22Rv1 (cell line): Measurements from ENCODE around the gene ITPR1.

Experiments used
- ZFX ChIP-seq: fragments of 450-650 bp; IDR thresholded peaks from 2 replicates; pipeline ENCODE4 v1.6.1; 2017; ENCODE audit warnings: antibody characterized with exemption, borderline replicate concordance
- TF ChIP-seq, protein P1 (sequence below): fragments of 450-650 bp; IDR thresholded peaks from 2 replicates; pipeline ENCODE4 v1.5.1; 2017; ENCODE audit warnings: mild to moderate bottlenecking

DNA sequence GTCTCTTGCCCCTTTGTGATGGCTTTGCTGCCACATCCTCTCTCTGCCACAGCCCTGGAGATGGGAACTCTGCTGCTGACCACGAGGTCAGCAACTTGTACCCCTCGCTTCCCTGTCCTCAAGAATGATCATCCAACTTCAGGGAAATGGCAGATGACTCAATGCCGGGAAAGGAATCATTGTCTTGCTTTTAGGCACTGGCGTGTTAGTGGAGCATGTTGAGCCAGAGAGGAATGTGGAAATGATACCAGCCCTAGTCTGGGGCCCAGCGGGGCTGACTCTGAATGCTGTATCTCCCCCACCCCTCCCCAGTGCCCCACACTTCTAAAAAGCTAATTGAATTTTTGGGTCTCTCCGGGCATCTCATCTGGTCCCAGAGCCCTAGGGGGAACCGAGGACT is 301.2 kb downstream of the ITPR1 start:
- TF ChIP-seq, protein P1, sequence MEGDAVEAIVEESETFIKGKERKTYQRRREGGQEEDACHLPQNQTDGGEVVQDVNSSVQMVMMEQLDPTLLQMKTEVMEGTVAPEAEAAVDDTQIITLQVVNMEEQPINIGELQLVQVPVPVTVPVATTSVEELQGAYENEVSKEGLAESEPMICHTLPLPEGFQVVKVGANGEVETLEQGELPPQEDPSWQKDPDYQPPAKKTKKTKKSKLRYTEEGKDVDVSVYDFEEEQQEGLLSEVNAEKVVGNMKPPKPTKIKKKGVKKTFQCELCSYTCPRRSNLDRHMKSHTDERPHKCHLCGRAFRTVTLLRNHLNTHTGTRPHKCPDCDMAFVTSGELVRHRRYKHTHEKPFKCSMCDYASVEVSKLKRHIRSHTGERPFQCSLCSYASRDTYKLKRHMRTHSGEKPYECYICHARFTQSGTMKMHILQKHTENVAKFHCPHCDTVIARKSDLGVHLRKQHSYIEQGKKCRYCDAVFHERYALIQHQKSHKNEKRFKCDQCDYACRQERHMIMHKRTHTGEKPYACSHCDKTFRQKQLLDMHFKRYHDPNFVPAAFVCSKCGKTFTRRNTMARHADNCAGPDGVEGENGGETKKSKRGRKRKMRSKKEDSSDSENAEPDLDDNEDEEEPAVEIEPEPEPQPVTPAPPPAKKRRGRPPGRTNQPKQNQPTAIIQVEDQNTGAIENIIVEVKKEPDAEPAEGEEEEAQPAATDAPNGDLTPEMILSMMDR, result no peak
- no peak for TF ChIP-seq ZFX
